ENCODE data around the gene C5AR1.

- TF ChIP-seq CTCF (IDR thresholded peaks at IDR 0.05; ENCODE audit: insufficient read depth, low read length) (no peak), REST (IDR thresholded peaks at IDR 0.05; ENCODE audit: insufficient replicate concordance, low read depth) (no peak), POLR2AphosphoS5 (IDR thresholded peaks at IDR 0.05; ENCODE audit: low read depth) (no peak), SPI1 (IDR thresholded peaks at IDR 0.05; ENCODE audit: borderline replicate concordance, low read depth) (peak; percentile 97), GABPA (IDR thresholded peaks at IDR 0.05; ENCODE audit: low read depth) (no peak)
Observed at GRCh38 chr19:47324502-47324901, 14.8 kb downstream of the C5AR1 start.
